GM12801 (cell line): Measurements from ENCODE around the gene EXTL1.

Experiments
- CTCF ChIP-seq: IDR thresholded peaks from one replicate; pipeline ENCODE4 v1.5.1; 2011; ENCODE audit warnings: control low read depth; ENCODE audit not compliant: insufficient read length; ENCODE audit errors: extremely low read depth

EXTL1 gene

GRCh38 chr1:26041978-26042377 is 20.4 kb downstream of the EXTL1 start:
- TF ChIP-seq CTCF = no peak

GRCh38 chr1:26043765-26044164 is 22.2 kb downstream of the EXTL1 start:
- no peak for TF ChIP-seq CTCF

GRCh38 chr1:26044414-26044813 is 22.8 kb downstream of the EXTL1 start:
- no peak for TF ChIP-seq CTCF

- TF ChIP-seq CTCF = no peak
Observed at GRCh38 chr1:26044971-26045721, 23.6 kb downstream of the EXTL1 start.

GRCh38 chr1:26045722-26046245 is 24.2 kb downstream of the EXTL1 start, which contains the start of gene SLC30A2:
Gene SLC30A2, minus strand, starts transcription at chr1:26046118. Its CDS starts 222 bp downstream, at chr1:26045896.
- no peak for TF ChIP-seq CTCF

- TF ChIP-seq CTCF = no peak
Observed at GRCh38 chr1:26046246-26047095, 24.9 kb downstream of the EXTL1 start.

GRCh38 chr1:26047278-26047874 is 25.8 kb downstream of the EXTL1 start:
- no peak for TF ChIP-seq CTCF
